ENCODE results near the gene CENPU. TPM values are rescaled to one million over a fixed set of nuclear protein-coding genes. Genes with fewer than 3 reads are reported as not detected.

Gene CENPU
- total RNA-seq, 2 donors from 2014 or later = 69.9 to 96.2 TPM

DNA sequence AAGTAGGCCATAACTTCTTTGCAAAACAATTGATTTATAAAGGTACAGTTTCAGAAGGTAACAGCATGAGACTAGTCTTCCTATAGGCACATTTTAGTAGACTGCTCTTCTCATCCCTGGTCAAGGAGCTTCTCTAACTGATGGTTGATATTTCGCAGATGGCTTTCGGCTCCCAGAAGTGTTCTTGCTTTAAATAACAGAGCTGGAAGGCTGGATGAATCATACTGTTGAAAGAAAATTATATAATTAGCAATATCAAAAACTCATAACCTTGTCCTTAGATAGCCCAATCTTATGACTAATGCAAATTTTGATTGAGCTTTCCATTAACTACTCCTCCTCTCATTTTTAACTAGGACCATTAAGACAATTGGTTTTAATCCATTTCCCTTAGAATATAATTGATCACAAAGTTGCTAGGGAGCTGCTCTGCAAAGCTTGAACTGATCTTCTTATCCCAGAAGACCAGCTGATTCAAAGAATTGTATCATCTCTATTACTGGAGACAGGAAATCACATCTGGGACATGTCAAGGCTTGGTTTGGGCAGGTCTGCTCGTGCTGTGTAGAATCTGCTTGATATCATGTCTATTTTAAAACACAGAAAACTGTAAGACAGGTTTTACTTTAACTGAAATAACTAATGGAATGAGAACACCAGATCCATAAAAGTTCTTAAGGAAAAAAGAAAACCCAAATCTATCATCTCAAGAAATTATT is 38.6 kb downstream of the CENPU start:
- Mint-ChIP-seq H3K9me3 (no peaks in the 10 kb centered on the region), H3K36me3 (ENCODE audit: low read depth) (peaks cover 58% of the 10 kb centered on the region), H3K4me3 (no peak overlapping the region), H3K27ac (no peak overlapping the region), H3K4me1 (no peaks in the 10 kb centered on the region), H3K27me3 (ENCODE audit: insufficient read depth) (no peaks in the 10 kb centered on the region)
- H3K9ac ChIP-seq (ENCODE audit: extremely low read depth, low read length, poor library complexity, severe bottlenecking) = no peak overlapping the region
- no peak for DNase-seq
- H3K4me3 ChIP-seq (ENCODE audit: low read length) = no peak overlapping the region
- 95 to 100% methylated on average over 2 to 3 of the region's 3 CpGs for WGBS, 2 experiments (ENCODE audit: insufficient coverage in 1 of 2, insufficient read length in 1 of 2)
- H3K4me1 ChIP-seq (ENCODE audit: control insufficient read depth, insufficient read depth, low read length) = no peaks in the 10 kb centered on the region
- TF ChIP-seq, protein P1, sequence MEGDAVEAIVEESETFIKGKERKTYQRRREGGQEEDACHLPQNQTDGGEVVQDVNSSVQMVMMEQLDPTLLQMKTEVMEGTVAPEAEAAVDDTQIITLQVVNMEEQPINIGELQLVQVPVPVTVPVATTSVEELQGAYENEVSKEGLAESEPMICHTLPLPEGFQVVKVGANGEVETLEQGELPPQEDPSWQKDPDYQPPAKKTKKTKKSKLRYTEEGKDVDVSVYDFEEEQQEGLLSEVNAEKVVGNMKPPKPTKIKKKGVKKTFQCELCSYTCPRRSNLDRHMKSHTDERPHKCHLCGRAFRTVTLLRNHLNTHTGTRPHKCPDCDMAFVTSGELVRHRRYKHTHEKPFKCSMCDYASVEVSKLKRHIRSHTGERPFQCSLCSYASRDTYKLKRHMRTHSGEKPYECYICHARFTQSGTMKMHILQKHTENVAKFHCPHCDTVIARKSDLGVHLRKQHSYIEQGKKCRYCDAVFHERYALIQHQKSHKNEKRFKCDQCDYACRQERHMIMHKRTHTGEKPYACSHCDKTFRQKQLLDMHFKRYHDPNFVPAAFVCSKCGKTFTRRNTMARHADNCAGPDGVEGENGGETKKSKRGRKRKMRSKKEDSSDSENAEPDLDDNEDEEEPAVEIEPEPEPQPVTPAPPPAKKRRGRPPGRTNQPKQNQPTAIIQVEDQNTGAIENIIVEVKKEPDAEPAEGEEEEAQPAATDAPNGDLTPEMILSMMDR (conservative IDR thresholded peaks at IDR 0.05) = no peak
- H3K27me3 ChIP-seq (ENCODE audit: control insufficient read depth, insufficient read depth, low read length, poor library complexity, severe bottlenecking) = no peaks in the 10 kb centered on the region
- peaks cover 49% of the 10 kb centered on the region for H3K36me3 ChIP-seq (ENCODE audit: control insufficient read depth, insufficient read depth, low read length)
- H3K27ac ChIP-seq (ENCODE audit: low read depth, low read length) = no peak overlapping the region
- H3K9me3 ChIP-seq (ENCODE audit: control insufficient read depth, low read length) = no peaks in the 10 kb centered on the region

DNA sequence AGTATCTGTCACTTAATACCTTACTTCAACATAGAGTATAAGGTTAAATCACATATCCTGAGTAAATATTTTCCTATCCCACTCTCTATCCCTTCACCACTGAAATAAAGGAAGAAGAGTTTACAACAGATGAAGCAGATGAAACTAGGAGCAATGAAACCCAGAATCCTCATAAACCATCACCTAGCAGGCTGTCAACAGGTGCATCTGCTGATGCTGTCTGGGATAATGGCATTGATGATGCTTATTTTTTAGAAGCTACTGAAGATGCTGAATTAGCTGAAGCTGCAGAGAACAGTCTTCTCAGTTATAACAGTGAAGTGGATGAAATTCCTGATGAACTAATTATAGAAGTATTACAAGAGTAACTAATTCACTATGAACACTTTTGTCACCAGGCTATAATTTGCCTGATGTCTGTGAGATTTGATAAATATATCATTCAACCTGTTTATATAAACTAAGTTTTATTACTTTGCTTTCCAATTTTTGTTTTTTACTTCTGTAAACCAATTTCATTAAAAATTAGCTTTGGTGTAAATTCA is 39.4 kb downstream of the CENPU start:
- no peaks in the 10 kb centered on the region for H3K9me3 Mint-ChIP-seq
- Histone ChIP-seq H3K4me1 (ENCODE audit: control insufficient read depth, insufficient read depth, low read length) (no peaks in the 10 kb centered on the region), H3K9me3 (ENCODE audit: control insufficient read depth, low read length) (no peaks in the 10 kb centered on the region), H3K9ac (ENCODE audit: extremely low read depth, low read length, poor library complexity, severe bottlenecking) (no peak overlapping the region), H3K36me3 (ENCODE audit: control insufficient read depth, insufficient read depth, low read length) (peaks cover 43% of the 10 kb centered on the region), H3K27ac (ENCODE audit: low read depth, low read length) (no peak overlapping the region), H3K4me3 (ENCODE audit: low read length) (no peak overlapping the region), H3K27me3 (ENCODE audit: control insufficient read depth, insufficient read depth, low read length, poor library complexity, severe bottlenecking) (no peaks in the 10 kb centered on the region)
- H3K27ac Mint-ChIP-seq = no peak overlapping the region
- peaks cover 50% of the 10 kb centered on the region for H3K36me3 Mint-ChIP-seq (ENCODE audit: low read depth)
- H3K4me1 Mint-ChIP-seq = no peaks in the 10 kb centered on the region
- TF ChIP-seq, protein P1 (conservative IDR thresholded peaks at IDR 0.05) = no peak
- H3K4me3 Mint-ChIP-seq = no peak overlapping the region
- H3K27me3 Mint-ChIP-seq (ENCODE audit: insufficient read depth) = no peaks in the 10 kb centered on the region
- DNase-seq = no peak

DNA sequence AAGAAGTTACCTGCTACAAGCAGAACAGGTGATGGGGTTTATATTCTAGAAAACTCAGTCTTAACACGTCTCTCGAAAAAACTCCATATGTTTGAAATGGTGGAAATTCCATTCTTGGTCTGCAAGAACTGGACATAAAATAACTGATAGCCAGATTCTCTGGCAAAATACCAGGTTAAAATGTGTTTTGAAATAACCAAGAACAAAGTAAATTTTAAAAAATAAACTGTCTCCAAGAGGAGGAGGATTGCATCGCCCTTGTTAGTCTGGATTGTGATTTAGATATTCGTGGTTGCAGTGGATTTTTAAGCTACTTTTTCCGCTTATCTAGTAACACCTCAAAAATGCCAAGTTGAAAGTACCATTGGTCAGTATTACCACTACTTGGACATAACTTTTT is 40.8 kb downstream of the CENPU start:
- H3K36me3 Mint-ChIP-seq (ENCODE audit: low read depth) = peaks cover 46% of the 10 kb centered on the region

More for the DNA sequence above, 40.8 kb downstream of the CENPU start:
- Mint-ChIP-seq H3K4me1 (peaks cover 6% of the 10 kb centered on the region), H3K9me3 (no peaks in the 10 kb centered on the region), H3K4me3 (no peak overlapping the region), H3K27me3 (ENCODE audit: insufficient read depth) (no peaks in the 10 kb centered on the region), H3K27ac (peak overlapping the region; percentile 2)
- Histone ChIP-seq H3K9me3 (ENCODE audit: control insufficient read depth, low read length) (no peaks in the 10 kb centered on the region), H3K27ac (ENCODE audit: low read depth, low read length) (no peak overlapping the region), H3K36me3 (ENCODE audit: control insufficient read depth, insufficient read depth, low read length) (peaks cover 43% of the 10 kb centered on the region), H3K4me3 (ENCODE audit: low read length) (no peak overlapping the region), H3K4me1 (ENCODE audit: control insufficient read depth, insufficient read depth, low read length) (no peaks in the 10 kb centered on the region), H3K27me3 (ENCODE audit: control insufficient read depth, insufficient read depth, low read length, poor library complexity, severe bottlenecking) (no peaks in the 10 kb centered on the region), H3K9ac (ENCODE audit: extremely low read depth, low read length, poor library complexity, severe bottlenecking) (no peak overlapping the region)
- DNase-seq = no peak
- WGBS, 2 experiments (ENCODE audit: insufficient coverage in 1 of 2, insufficient read length in 1 of 2) = 97 to 100% methylated on average over 3 to 5 of the region's 5 CpGs
- TF ChIP-seq, protein P1 (conservative IDR thresholded peaks at IDR 0.05) = no peak

All from endodermal cell (in vitro differentiated cells).